ENCODE results near the gene RNF151.
"Not testable (repeated sequence)": the region's sequence is repeated elsewhere in the genome, so short reads cannot be mapped to it uniquely, and the experiment has no call there.

GRCh38 chr16:2011726-2012125 is 45.1 kb downstream of the RNF151 start:
- not testable (repeated sequence) for TF ChIP-seq CTCF (IDR thresholded peaks at IDR 0.05); EZH2 (IDR thresholded peaks at IDR 0.05; ENCODE audit: borderline replicate concordance, insufficient read depth, low read depth, low read length, poor library complexity, severe bottlenecking)

Data from B cell (primary cell).